T-cell (primary cell): ENCODE results near the gene ZFAND3. TPM values are rescaled to one million over a fixed set of nuclear protein-coding genes. Genes with fewer than 3 reads are reported as not detected.
A peak's percentile ranks its signal among the peaks of the same experiment; 100 is the strongest.

Experiments used
- ATAC-seq, 4 experiments: fragments of 200-7000 bp in 3 of 4; fragments of 150-1000 bp in 1 of 4; cut with Tn5 transposase; replicated peaks in 1 of 4; 1 replicate in 3 of 4; 2 replicates in 1 of 4; pipeline ENCODE4 v1.10.0; 2021; ENCODE audit warnings: moderate library complexity in 3 of 4, mild to moderate bottlenecking in 2 of 4, moderate number of reproducible peaks in 1 of 4
- CTCF ChIA-PET, 2 donors: fragments of 300-600 bp; sonication (Branson Sonifier 250); formaldehyde crosslinking; loops; one replicate each; lab custom pipeline; 2022; ENCODE audit warnings: antibody characterized with exemption in 2 of 2; lab: Charles Lee
- POLR2A ChIA-PET, 2 donors: fragments of 300-600 bp; sonication (Branson Sonifier 250); formaldehyde crosslinking; loops; one replicate each; lab custom pipeline; 2022; ENCODE audit warnings: antibody characterized with exemption in 2 of 2; lab: Charles Lee
- DNase-seq, 35 experiments: peaks; one replicate each; pipeline versions ENCODE4 v3.0.0 to v3.0.0-alpha.2; 2013 to 2023
- H3K27ac ChIP-seq: one replicate; pipeline ENCODE4 v1.5.1; 2013; ENCODE audit warnings: low read length
- H3K27me3 ChIP-seq, 2 experiments: replicated peaks in 1 of 2; 1 replicate in 1 of 2; 2 replicates in 1 of 2; pipeline versions ENCODE4 v1.6.1 to v1.7.0; 2013; ENCODE audit warnings: low read length in 1 of 2, mixed read lengths in 1 of 2; ENCODE audit not compliant: control insufficient read depth in 2 of 2, insufficient read depth in 2 of 2; ENCODE audit errors: extremely low read depth in 1 of 2
- H3K36me3 ChIP-seq, 2 donors: 1 replicate in 1 of 2; 2 replicates in 1 of 2; pipeline versions ENCODE4 v1.6.1 to v1.7.0; 2013; ENCODE audit warnings: low read length in 1 of 2; ENCODE audit not compliant: control insufficient read depth in 2 of 2, insufficient read depth in 1 of 2; ENCODE audit errors: extremely low read depth in 1 of 2
- H3K4me1 ChIP-seq, 2 experiments: 1 replicate in 1 of 2; 2 replicates in 1 of 2; pipeline versions ENCODE4 v1.6.1 to v1.7.0; 2013; ENCODE audit warnings: low read length in 2 of 2, mixed read lengths in 1 of 2; ENCODE audit not compliant: insufficient read depth in 2 of 2, control insufficient read depth in 1 of 2; ENCODE audit errors: extremely low read depth in 1 of 2
- H3K4me3 ChIP-seq, 2 donors: 1 replicate in 1 of 2; 2 replicates in 1 of 2; pipeline versions ENCODE4 v1.5.1 to v1.7.0; 2013; ENCODE audit warnings: mild to moderate bottlenecking in 2 of 2, low read length in 1 of 2, moderate library complexity in 1 of 2; ENCODE audit not compliant: control insufficient read depth in 1 of 2; ENCODE audit errors: extremely low read depth in 1 of 2
- H3K9me3 ChIP-seq: 2 replicates; pipeline ENCODE4 v1.7.0; 2013
- H3K27ac Mint-ChIP-seq, 2 donors: one replicate each; pipeline ENCODE4 v1.8.0; 2020 to 2021; ENCODE audit warnings: mild to moderate bottlenecking in 2 of 2, mixed read lengths in 2 of 2
- H3K27me3 Mint-ChIP-seq, 2 donors: one replicate each; pipeline ENCODE4 v1.8.0; 2021 to 2022; ENCODE audit warnings: mixed read lengths in 2 of 2
- H3K36me3 Mint-ChIP-seq: one replicate; pipeline ENCODE4 v1.8.0; 2021; ENCODE audit warnings: mixed read lengths
- H3K4me1 Mint-ChIP-seq, 3 donors: one replicate each; pipeline ENCODE4 v1.8.0; 2020 to 2022; ENCODE audit warnings: mixed read lengths in 3 of 3, mild to moderate bottlenecking in 1 of 3
- H3K4me3 Mint-ChIP-seq, 3 donors: one replicate each; pipeline ENCODE4 v1.8.0; 2020 to 2022; ENCODE audit warnings: mild to moderate bottlenecking in 3 of 3, mixed read lengths in 3 of 3, moderate library complexity in 3 of 3
- H3K9me3 Mint-ChIP-seq, 3 donors: one replicate each; pipeline ENCODE4 v1.8.0; 2020 to 2022; ENCODE audit warnings: mixed read lengths in 3 of 3
- WGBS: methylation state at CpG from one replicate; pipeline ENCODE4 v1.1.5; 2013; ENCODE audit warnings: missing lambda C conversion rate; ENCODE audit not compliant: insufficient coverage; 5-methylcytosine and 5-hydroxymethylcytosine counted together
- total RNA-seq, 35 experiments: library from RNA in 6 of 35; stranded (reverse) in 6 of 35; fragments of 120-200 nt in 1 of 35; gene quantifications; one replicate each; pipeline versions ENCODE4 v1.2.1 to v1.2.4 and lab custom pipeline; 2013 to 2026

Gene ZFAND3
- total RNA-seq, 5 donors from 2014 or later (not counting 1 experiment from before 2014, with no cell fraction given): 35.6 to 59.3 (median 36.4) TPM

- Histone ChIP-seq H3K4me3 (no peak overlapping the region), H3K27ac (no peak overlapping the region), H3K4me1 (peaks cover 2 to 19% of the 10 kb centered on the region in 2 experiments), H3K27me3 (no peaks in the 10 kb centered on the region), H3K9me3 (no peaks in the 10 kb centered on the region), H3K36me3 (peaks cover 0 to 5% of the 10 kb centered on the region in 2 donors)
- DNase-seq: no peak
- Mint-ChIP-seq H3K36me3 (peaks cover 11% of the 10 kb centered on the region), H3K4me1 (peaks cover 63 to 72% (median 71%) of the 10 kb centered on the region in 3 donors), H3K4me3 (no peak overlapping the region), H3K27ac (no peak overlapping the region), H3K27me3 (no peaks in the 10 kb centered on the region), H3K9me3 (no peaks in the 10 kb centered on the region)
- ATAC-seq: no peak
- ChIA-PET CTCF (no interaction called here), POLR2A (no interaction called here)
- 100% methylated on average over 1 of the region's 2 CpGs for WGBS
These were observed 41.9 kb downstream of the ZFAND3 start for GRCh38 chr6:37861452-37861851.

- DNase-seq (no peak), ATAC-seq (no peak)
- H3K36me3 ChIP-seq: peaks cover 0 to 5% of the 10 kb centered on the region in 2 donors
- H3K4me3 ChIP-seq: no peak overlapping the region
- H3K27ac Mint-ChIP-seq: no peak overlapping the region
- 100% methylated on average over 1 of the region's 4 CpGs for WGBS
- no peaks in the 10 kb centered on the region for H3K9me3 Mint-ChIP-seq
- H3K27me3 Mint-ChIP-seq: no peaks in the 10 kb centered on the region
- no peaks in the 10 kb centered on the region for H3K9me3 ChIP-seq
- H3K4me3 Mint-ChIP-seq: no peak overlapping the region
- H3K27me3 ChIP-seq: no peaks in the 10 kb centered on the region
- POLR2A ChIA-PET: no interaction called here
- H3K4me1 Mint-ChIP-seq: peaks cover 61 to 76% (median 75%) of the 10 kb centered on the region in 3 donors
- H3K27ac ChIP-seq: no peak overlapping the region
- peaks cover 11% of the 10 kb centered on the region for H3K36me3 Mint-ChIP-seq
- H3K4me1 ChIP-seq: peaks cover 2 to 19% of the 10 kb centered on the region in 2 experiments
- CTCF ChIA-PET: interaction anchor here in 1 of 2 donors (0.6 kb wide), 1 partner anchor 157 kb away, joined by 4 read pairs; no protein-coding TSS in a partner anchor
These were observed 42.9 kb downstream of the ZFAND3 start for GRCh38 chr6:37862430-37862829.

- Mint-ChIP-seq H3K36me3 (peaks cover 7% of the 10 kb centered on the region), H3K9me3 (no peaks in the 10 kb centered on the region), H3K4me1 (peaks cover 61 to 76% (median 75%) of the 10 kb centered on the region in 3 donors), H3K4me3 (no peak overlapping the region), H3K27ac (no peak overlapping the region), H3K27me3 (no peaks in the 10 kb centered on the region)
- peaks cover 0 to 5% of the 10 kb centered on the region in 2 donors for H3K36me3 ChIP-seq
- WGBS: 100% methylated on average over 1 of the region's 2 CpGs
- ATAC-seq: no peak
- no peak overlapping the region for H3K27ac ChIP-seq
- ChIA-PET POLR2A (no interaction called here), CTCF (interaction anchor here in 1 of 2 donors (0.6 kb wide), 1 partner anchor 158 kb away, joined by 4 read pairs; no protein-coding TSS in a partner anchor)
- H3K4me1 ChIP-seq: peaks cover 4 to 18% of the 10 kb centered on the region in 2 experiments
- no peaks in the 10 kb centered on the region for H3K9me3 ChIP-seq
- no peaks in the 10 kb centered on the region for H3K27me3 ChIP-seq
- H3K4me3 ChIP-seq: no peak overlapping the region
- no peak for DNase-seq
These were observed 43.5 kb downstream of the ZFAND3 start for GRCh38 chr6:37862992-37863391.

GRCh38 chr6:37864250-37864649 lies 44.7 kb downstream of the ZFAND3 start:
- H3K27ac Mint-ChIP-seq: no peak overlapping the region
- H3K36me3 Mint-ChIP-seq: peaks cover 7% of the 10 kb centered on the region
- CTCF ChIA-PET: interaction anchor here in 1 of 2 donors (0.5 kb wide), 1 partner anchor 539 kb away, joined by 4 read pairs; no protein-coding TSS in a partner anchor
- H3K9me3 Mint-ChIP-seq: no peaks in the 10 kb centered on the region
- no peaks in the 10 kb centered on the region for H3K27me3 Mint-ChIP-seq
- peaks cover 0 to 5% of the 10 kb centered on the region in 2 donors for H3K36me3 ChIP-seq
- peaks cover 6 to 20% of the 10 kb centered on the region in 2 experiments for H3K4me1 ChIP-seq
- H3K4me3 Mint-ChIP-seq: no peak overlapping the region
- no peaks in the 10 kb centered on the region for H3K27me3 ChIP-seq
- H3K9me3 ChIP-seq: no peaks in the 10 kb centered on the region
- ATAC-seq (no peak), DNase-seq (no peak)
- H3K4me1 Mint-ChIP-seq: peaks cover 58 to 73% (median 72%) of the 10 kb centered on the region in 3 donors
- POLR2A ChIA-PET: no interaction called here
- H3K27ac ChIP-seq: no peak overlapping the region
- H3K4me3 ChIP-seq: no peak overlapping the region

- H3K4me1 ChIP-seq: peaks cover 6 to 21% of the 10 kb centered on the region in 2 experiments
- H3K27me3 ChIP-seq: no peaks in the 10 kb centered on the region
- peaks cover 0 to 5% of the 10 kb centered on the region in 2 donors for H3K36me3 ChIP-seq
- POLR2A ChIA-PET: no interaction called here
- H3K9me3 ChIP-seq: peaks cover under 1% of the 10 kb centered on the region
- DNase-seq (no peak), ATAC-seq (no peak)
- H3K27ac Mint-ChIP-seq: no peak overlapping the region
- CTCF ChIA-PET: interaction anchor here in 1 of 2 donors (0.5 to 0.6 kb wide), 2 partner anchors 26 to 74 kb away, joined by 3 to 4 read pairs; no protein-coding TSS in a partner anchor
- H3K4me3 Mint-ChIP-seq: no peak overlapping the region
- no peaks in the 10 kb centered on the region for H3K27me3 Mint-ChIP-seq
- H3K4me1 Mint-ChIP-seq: peaks cover 53 to 68% (median 67%) of the 10 kb centered on the region in 3 donors
- H3K36me3 Mint-ChIP-seq: peaks cover 12% of the 10 kb centered on the region
- no CpG with 5 or more reads among the region's 5 CpGs for WGBS
- no peak overlapping the region for H3K4me3 ChIP-seq
- no peak overlapping the region for H3K27ac ChIP-seq
- H3K9me3 Mint-ChIP-seq: no peaks in the 10 kb centered on the region
These were observed 46.0 kb downstream of the ZFAND3 start for GRCh38 chr6:37865504-37865903.

- Mint-ChIP-seq H3K36me3 (peaks cover 22% of the 10 kb centered on the region), H3K4me3 (peak overlapping the region in 2 of 3 donors; percentile 0 to 32), H3K4me1 (peaks cover 45 to 70% (median 61%) of the 10 kb centered on the region in 3 donors), H3K27me3 (no peaks in the 10 kb centered on the region), H3K9me3 (peaks cover 6 to 9% (median 6%) of the 10 kb centered on the region in 3 donors), H3K27ac (peak overlapping the region in 1 of 2 donors; percentile 23)
- WGBS: 67% methylated on average over 4 of the region's 6 CpGs
- CTCF ChIA-PET: interaction anchor here in 1 of 2 donors (0.5 to 0.6 kb wide), 2 partner anchors 117 to 444 kb away, joined by 3 read pairs; no protein-coding TSS in a partner anchor
- Histone ChIP-seq H3K9me3 (peaks cover 4% of the 10 kb centered on the region), H3K4me3 (no peak overlapping the region), H3K4me1 (peaks cover 6 to 18% of the 10 kb centered on the region in 2 experiments), H3K27me3 (no peaks in the 10 kb centered on the region), H3K27ac (no peak overlapping the region), H3K36me3 (peaks cover 0 to 7% of the 10 kb centered on the region in 2 donors)
- DNase-seq: no peak
- POLR2A ChIA-PET: interaction anchor here in 1 of 2 donors (0.6 kb wide), 1 partner anchor 23 kb away, joined by 3 read pairs; no protein-coding TSS in a partner anchor
- ATAC-seq: no peak
These were observed 47.3 kb downstream of the ZFAND3 start for GRCh38 chr6:37866590-37867507.
